Natural killer cell (primary cell): ENCODE measurements around the gene TFAP2B. TPM values are rescaled to one million over a fixed set of nuclear protein-coding genes. Genes with fewer than 3 reads are reported as not detected.

Experiments
- ATAC-seq, 3 donors: fragments of 150-1000 bp in 2 of 3; fragments of 200-7000 bp in 1 of 3; cut with Tn5 transposase; 1 replicate in 1 of 3; 2 replicates in 2 of 3; pipeline ENCODE4 v1.10.0; 2021; ENCODE audit warnings: mild to moderate bottlenecking in 2 of 3, moderate library complexity in 2 of 3
- DNase-seq, 2 donors: peaks; one replicate each; pipeline versions ENCODE4 v3.0.0 to v3.0.0-alpha.2; 2013 to 2021; ENCODE audit warnings: mixed read lengths in 1 of 2
- H3K27ac ChIP-seq: one replicate; pipeline ENCODE4 v1.5.1; 2013; ENCODE audit warnings: mild to moderate bottlenecking, low read length
- H3K27me3 ChIP-seq: one replicate; pipeline ENCODE4 v1.6.1; 2013; ENCODE audit warnings: low read length; ENCODE audit not compliant: control insufficient read depth, insufficient read depth
- H3K36me3 ChIP-seq: one replicate; pipeline ENCODE4 v1.6.1; 2013; ENCODE audit warnings: low read length; ENCODE audit not compliant: control insufficient read depth, insufficient read depth
- H3K4me1 ChIP-seq: one replicate; pipeline ENCODE4 v1.6.1; 2013; ENCODE audit warnings: low read length; ENCODE audit not compliant: control insufficient read depth, insufficient read depth
- H3K4me3 ChIP-seq: one replicate; pipeline ENCODE4 v1.5.1; 2013; ENCODE audit warnings: low read length
- H3K9me3 ChIP-seq: one replicate; pipeline ENCODE4 v1.6.1; 2013; ENCODE audit warnings: low read length; ENCODE audit not compliant: control insufficient read depth, insufficient read depth
- H3K27ac Mint-ChIP-seq, 2 donors: one replicate each; pipeline ENCODE4 v1.8.0; 2022; ENCODE audit warnings: mild to moderate bottlenecking in 2 of 2, mixed read lengths in 2 of 2, moderate library complexity in 1 of 2
- H3K27me3 Mint-ChIP-seq, 2 donors: one replicate each; pipeline ENCODE4 v1.8.0; 2022; ENCODE audit warnings: low read depth in 2 of 2, mixed read lengths in 2 of 2
- H3K36me3 Mint-ChIP-seq: one replicate; pipeline ENCODE4 v1.8.0; 2022; ENCODE audit warnings: mixed read lengths
- H3K4me1 Mint-ChIP-seq, 2 donors: one replicate each; pipeline ENCODE4 v1.8.0; 2022; ENCODE audit warnings: mixed read lengths in 2 of 2
- H3K4me3 Mint-ChIP-seq: one replicate; pipeline ENCODE4 v1.8.0; 2022; ENCODE audit warnings: mild to moderate bottlenecking, moderate library complexity, mixed read lengths
- H3K9me3 Mint-ChIP-seq, 2 donors: one replicate each; pipeline ENCODE4 v1.8.0; 2022; ENCODE audit warnings: mixed read lengths in 2 of 2
- CTCF ChIP-seq: fragments of 200-600 bp; IDR thresholded peaks from one replicate; pipeline ENCODE4 v1.8.0; 2022; ENCODE audit warnings: antibody characterized with exemption
- WGBS: methylation state at CpG from one replicate; pipeline ENCODE4 v1.1.7; 2013; ENCODE audit warnings: missing lambda C conversion rate; ENCODE audit not compliant: insufficient coverage; 5-methylcytosine and 5-hydroxymethylcytosine counted together
- intact Hi-C: fragments of 100-400 bp; cut with micrococcal nuclease; formaldehyde crosslinking; loops from one replicate; pipeline ENCODE4 v1.14.2; 2022
- total RNA-seq, 4 donors: library from RNA; stranded (reverse); fragments of 120-200 nt in 1 of 4; gene quantifications; one replicate each; pipeline versions ENCODE4 v1.2.3 to v1.2.4, GENCODE V29; 2013 to 2022

The TFAP2B gene
- total RNA-seq, 3 donors from 2014 or later (not counting 1 experiment from before 2014, with no cell fraction given): not detected

DNA sequence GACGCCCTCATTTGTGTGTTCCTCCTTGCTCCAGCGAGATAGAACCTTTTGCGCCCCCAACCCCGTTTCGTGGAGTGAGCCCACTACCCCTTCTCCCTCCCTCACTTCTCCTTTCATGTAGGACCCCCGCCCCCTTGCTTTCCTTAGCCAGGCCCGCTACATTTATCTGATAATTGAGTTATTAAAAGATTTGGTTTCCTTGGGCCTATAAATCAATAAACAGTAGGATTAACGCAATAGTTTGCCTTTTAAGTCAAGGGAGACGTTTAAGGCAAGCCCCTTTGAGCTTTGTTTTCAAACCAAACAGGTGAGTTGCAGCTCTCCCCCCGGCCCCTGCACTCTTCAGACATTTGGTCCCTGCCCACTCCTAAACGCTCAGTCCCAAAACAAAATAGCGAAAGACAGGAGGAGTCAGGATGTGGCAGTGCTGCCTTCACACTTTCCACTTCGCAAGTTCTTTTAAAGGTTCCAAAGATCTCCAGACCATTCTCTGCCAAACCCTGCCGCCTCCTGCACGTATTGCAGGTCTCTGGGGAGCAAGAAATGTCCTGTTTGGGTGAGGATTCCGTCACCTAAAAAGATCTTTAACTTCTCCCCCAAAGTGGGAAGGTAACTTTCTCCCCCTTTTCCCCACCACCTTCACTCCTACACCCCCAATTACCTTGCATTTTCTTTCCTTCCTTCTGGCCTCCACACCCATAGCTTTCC is 27.6 kb downstream of the TFAP2B start:
- H3K27ac Mint-ChIP-seq: no peak overlapping the region
- Histone ChIP-seq H3K27me3 (peaks cover 26% of the 10 kb centered on the region), H3K27ac (no peak overlapping the region), H3K36me3 (no peaks in the 10 kb centered on the region), H3K9me3 (peaks cover 7% of the 10 kb centered on the region), H3K4me1 (no peaks in the 10 kb centered on the region), H3K4me3 (no peak overlapping the region)
- H3K36me3 Mint-ChIP-seq: peaks cover 9% of the 10 kb centered on the region
- H3K9me3 Mint-ChIP-seq: peaks cover 2 to 3% of the 10 kb centered on the region in 2 donors
- peaks cover 55 to 62% of the 10 kb centered on the region in 2 donors for H3K27me3 Mint-ChIP-seq
- intact Hi-C loops: no loop called here
- DNase-seq: no peak
- ATAC-seq: no peak
- H3K4me3 Mint-ChIP-seq: no peak overlapping the region
- no peaks in the 10 kb centered on the region for H3K4me1 Mint-ChIP-seq
- TF ChIP-seq CTCF: no peak
- 11% methylated on average over 14 of the region's 16 CpGs for WGBS

DNA sequence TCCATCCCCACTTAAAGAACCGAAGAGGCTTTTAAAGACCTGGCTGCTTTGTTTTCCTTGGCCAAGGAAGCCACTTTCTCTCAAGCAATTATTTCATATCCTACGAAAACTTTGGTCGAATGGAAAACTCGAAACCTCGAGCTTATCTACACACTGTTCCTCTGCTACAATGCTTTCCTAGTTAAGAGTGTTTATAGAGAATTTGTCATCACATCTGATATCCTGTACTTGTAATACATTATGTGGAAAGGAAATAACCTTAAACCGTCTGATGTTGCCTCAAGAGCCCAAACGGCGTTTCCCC is 28.1 kb downstream of the TFAP2B start:
- intact Hi-C loops: no loop called here
- peaks cover 9% of the 10 kb centered on the region for H3K36me3 Mint-ChIP-seq
- H3K9me3 ChIP-seq: peaks cover 11% of the 10 kb centered on the region
- no peaks in the 10 kb centered on the region for H3K36me3 ChIP-seq
- no peaks in the 10 kb centered on the region for H3K4me1 Mint-ChIP-seq
- no peak overlapping the region for H3K27ac ChIP-seq
- peaks cover 53 to 57% of the 10 kb centered on the region in 2 donors for H3K27me3 Mint-ChIP-seq
- ATAC-seq: no peak
- no peak for DNase-seq
- peaks cover 27% of the 10 kb centered on the region for H3K27me3 ChIP-seq
- no peak overlapping the region for H3K27ac Mint-ChIP-seq
- H3K4me3 Mint-ChIP-seq: no peak overlapping the region
- H3K4me3 ChIP-seq: no peak overlapping the region
- 4% methylated on average over 4 of the region's 8 CpGs for WGBS
- TF ChIP-seq CTCF: no peak
- no peaks in the 10 kb centered on the region for H3K4me1 ChIP-seq
- H3K9me3 Mint-ChIP-seq: peaks cover 2 to 3% of the 10 kb centered on the region in 2 donors

DNA sequence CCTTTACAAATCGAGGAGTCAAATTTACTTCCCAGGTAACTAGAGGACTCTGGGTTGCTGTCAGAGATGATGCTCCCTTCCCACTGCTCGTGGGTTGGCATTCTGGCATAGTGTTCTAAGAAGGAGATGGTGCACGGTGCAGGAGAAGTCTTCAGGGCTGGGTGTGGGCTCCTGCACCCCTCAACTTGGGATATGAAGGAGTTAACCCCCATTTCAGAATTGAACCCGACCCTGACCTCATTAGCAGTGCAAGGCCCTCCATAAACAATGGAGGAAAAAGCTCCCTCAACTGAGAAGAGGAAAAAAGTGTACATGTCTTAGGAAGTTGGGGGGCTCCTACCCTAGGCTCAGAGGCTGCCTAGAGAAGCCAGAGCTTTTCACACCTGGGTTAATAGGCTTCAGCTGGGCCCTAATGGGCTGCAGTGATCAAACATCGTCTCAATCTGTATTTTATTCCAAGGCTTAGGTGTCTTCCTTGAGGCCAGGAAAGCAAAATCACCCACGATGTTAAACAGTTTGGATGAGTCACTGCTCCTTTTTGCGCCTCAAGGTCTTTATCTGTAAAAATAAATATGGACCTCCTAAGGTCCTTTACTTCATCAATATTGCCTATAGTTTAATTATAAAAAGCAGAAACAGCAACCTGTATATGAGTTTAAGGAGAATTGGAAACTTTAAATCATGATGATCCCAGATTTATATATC is 29.4 kb downstream of the TFAP2B start:
- no peak for ATAC-seq
- WGBS: 6% methylated on average over 5 of the region's 7 CpGs
- peaks cover 50 to 55% of the 10 kb centered on the region in 2 donors for H3K27me3 Mint-ChIP-seq

More for the DNA sequence above, 29.4 kb downstream of the TFAP2B start:
- Mint-ChIP-seq H3K4me3 (no peak overlapping the region), H3K4me1 (no peaks in the 10 kb centered on the region), H3K9me3 (peaks cover 2 to 3% of the 10 kb centered on the region in 2 donors), H3K36me3 (peaks cover 9% of the 10 kb centered on the region), H3K27ac (no peak overlapping the region)
- no peaks in the 10 kb centered on the region for H3K36me3 ChIP-seq
- peaks cover 11% of the 10 kb centered on the region for H3K9me3 ChIP-seq
- intact Hi-C loops: no loop called here
- H3K27me3 ChIP-seq: peaks cover 26% of the 10 kb centered on the region
- TF ChIP-seq CTCF: no peak
- H3K27ac ChIP-seq: no peak overlapping the region
- H3K4me3 ChIP-seq: no peak overlapping the region
- no peaks in the 10 kb centered on the region for H3K4me1 ChIP-seq
- no peak for DNase-seq
